HG03520 (cell line): Measurements from ENCODE around the gene KIF26B.

ENCODE experiments used
- ATAC-seq: cut with Tn5 transposase; IDR thresholded peaks from one replicate; pipeline ENCODE4 v1.9.1; 2021; ENCODE audit warnings: mild to moderate bottlenecking, moderate library complexity; ENCODE audit not compliant: unreplicated experiment

The KIF26B gene

DNA sequence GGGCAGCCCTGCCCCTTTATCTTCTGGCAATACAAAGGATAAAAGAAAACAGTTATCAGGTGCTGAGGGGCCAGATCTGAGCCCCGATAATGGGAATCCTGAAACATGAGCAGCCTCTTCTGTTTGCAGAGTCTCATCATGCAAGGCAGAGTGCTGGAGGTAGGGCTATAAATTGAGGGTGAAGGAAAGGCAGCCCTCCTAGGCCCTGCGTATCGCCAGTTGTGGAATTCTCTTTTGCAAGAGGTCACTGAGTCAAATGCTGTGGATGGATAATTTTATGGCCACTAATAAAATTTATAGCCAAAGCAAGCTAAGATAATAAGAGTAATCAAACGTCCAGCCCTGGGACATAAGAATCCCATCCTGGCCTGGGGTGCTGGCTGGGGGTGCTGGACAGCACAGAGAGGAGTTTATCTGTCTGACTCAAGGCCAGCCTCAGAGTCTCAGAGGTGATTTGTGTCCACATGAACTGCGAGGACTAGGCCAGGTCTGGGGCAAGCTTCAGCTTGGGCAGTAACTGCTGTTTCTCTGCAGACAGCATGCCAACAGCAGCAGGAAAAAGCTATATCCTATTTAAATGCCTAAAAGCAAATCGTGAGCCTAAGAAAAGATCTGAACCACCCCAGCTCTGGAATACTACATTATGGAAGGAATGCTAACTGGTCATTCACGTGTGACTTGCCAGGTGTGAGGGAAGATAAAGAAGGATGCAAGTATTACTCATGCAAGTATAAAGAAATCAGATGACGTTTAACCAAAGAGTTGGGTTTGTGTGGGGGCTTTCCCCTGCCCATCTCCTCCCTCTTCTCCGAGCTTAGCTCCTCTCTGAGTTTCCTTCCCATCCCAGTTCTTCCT lies 254.8 kb downstream of the KIF26B start:
- ATAC-seq, result no peak

DNA sequence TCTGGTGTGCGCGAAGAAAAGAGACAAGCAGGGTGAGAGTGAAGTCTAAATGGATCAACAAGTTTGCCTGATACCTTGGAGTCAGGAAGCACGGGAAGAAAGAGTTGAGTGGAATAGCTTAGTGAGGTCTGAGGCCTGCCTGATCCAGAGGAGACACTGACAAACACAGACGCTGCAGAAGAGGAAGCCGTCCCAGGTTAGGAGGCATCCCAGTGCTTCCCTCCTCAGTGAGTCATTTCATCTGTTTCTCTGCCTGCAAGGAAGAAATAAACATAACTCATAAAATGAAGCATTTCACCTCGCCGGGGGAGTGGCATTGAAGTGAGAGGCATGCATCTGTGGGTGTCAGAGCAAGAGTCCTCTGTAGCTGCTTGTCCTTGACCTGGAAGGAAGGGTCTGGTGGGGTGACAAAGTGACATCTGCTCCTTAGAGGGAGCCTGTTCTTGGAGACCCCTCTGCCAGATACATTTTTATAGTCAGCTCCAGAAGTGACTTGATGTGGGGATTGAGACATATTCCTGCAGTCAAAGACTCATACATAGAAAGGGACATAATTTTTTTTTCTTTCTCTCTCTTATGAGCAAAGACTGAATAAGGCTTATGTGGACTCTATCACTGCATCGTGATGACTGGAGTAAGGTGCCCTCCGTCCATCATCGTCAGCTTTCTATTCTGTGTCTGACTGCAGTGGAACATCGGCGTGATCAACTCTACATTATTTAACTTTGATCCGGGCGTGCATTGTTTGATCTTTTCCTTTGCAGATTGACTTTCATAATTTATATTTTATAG lies 256.7 kb downstream of the KIF26B start:
- no peak for ATAC-seq

DNA sequence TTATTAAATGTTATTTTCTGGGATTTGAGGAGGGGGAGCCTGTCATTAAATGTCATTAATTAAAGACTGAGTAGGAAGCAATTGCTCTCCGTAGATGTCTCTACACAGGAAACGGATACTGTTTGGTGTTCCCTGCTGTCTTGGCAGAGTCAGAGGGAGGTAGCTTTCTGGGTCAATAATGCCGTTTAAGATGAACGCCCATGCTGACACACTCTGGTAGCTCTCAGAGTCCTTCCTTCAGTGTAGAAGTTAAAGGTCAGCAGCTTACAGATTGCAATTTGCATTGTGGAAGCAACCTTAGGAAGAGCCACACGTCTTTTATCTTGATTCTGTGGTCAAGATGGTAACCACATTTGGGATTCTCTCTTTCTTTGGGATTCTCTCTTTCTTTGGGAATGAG lies 257.5 kb downstream of the KIF26B start:
- no peak for ATAC-seq

GRCh38 chr1:245416781-245417180 lies 262.0 kb downstream of the KIF26B start:
- no peak for ATAC-seq

- no peak for ATAC-seq
These were observed 263.3 kb downstream of the KIF26B start for GRCh38 chr1:245418077-245418476.

- ATAC-seq, result no peak
These were observed 264.7 kb downstream of the KIF26B start for GRCh38 chr1:245419461-245419978.

DNA sequence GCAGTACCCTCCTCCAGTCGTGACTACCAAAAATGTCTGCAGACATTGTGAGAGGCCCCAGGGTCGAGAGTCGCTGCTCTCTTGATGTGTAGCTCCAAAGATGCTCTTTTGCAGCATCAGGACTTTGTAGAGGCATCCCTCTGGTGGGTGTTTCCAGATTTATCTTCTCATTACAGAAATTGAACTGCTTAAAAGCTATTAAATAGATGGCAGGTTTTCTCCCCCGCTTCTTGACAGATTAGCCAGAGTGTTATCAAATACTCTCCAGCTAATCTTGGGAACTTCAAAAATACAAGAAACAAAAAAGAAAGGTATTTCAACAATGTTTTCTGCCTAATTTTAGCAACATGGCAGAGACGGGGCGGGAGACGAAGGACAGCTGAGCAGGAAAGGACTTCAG lies 265.2 kb downstream of the KIF26B start:
- ATAC-seq, result no peak

DNA sequence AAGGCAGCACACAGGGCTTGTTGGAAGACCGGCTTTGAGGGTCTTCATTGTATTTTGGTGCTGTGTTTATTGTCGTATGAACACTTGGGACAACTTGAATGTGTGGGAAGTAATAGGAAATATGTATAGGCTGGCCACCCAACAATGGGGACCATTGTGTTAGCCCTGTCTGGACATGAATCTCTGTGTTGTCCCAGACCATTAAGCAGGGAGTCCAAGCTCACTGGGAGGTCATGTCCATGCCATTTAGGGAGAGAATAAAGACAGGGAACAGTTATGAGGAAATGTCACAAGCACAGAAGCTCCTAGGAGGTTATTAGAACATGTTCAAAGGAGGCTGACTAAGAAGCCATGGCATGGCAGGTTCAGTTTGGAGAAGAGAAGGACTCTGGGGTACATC lies 266.1 kb downstream of the KIF26B start:
- ATAC-seq, result no peak

GRCh38 chr1:245428681-245429080 lies 273.9 kb downstream of the KIF26B start:
- ATAC-seq, result no peak

DNA sequence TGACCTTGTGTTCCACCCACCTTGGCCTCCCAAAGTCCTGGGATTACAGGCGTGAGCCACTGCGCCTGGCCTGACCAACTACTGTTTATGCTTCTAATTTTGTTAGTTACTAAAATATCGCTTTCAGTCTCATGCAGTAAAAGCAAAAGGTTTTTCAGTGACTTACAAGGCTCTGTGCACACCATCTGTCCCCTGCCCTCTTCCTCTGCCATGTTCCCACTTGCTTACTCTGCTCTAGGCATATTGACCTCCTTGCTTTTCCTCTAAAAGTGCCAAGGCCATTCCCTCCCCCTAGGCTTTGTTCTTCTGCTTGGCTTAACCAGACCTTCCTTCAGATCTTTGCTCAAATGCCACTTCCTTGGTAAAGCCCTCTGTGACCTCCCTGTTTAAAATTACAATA lies 276.9 kb downstream of the KIF26B start:
- no peak for ATAC-seq

- no peak for ATAC-seq
These were observed 277.6 kb downstream of the KIF26B start for GRCh38 chr1:245432228-245432875.

DNA sequence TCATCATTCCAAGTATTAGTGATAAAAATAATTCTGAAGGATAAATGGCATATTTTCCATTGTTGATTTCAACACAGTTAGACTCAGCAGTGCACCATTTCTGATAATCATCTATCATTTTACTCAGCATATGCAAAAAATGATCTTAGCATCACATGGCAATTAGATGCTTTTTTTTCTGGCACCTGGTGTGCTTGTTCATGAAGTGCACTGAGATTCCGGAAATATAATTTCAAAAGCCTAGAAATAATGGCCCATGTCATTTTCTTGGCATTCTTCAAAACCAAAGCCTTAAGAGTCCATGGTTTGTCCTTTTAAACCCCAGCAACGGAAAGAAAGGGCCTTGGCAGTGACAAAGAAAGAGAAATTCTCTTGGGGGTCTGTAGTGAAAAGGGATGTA lies 278.8 kb downstream of the KIF26B start:
- no peak for ATAC-seq

- ATAC-seq, result no peak
These were observed 279.5 kb downstream of the KIF26B start for GRCh38 chr1:245434280-245434679.

- ATAC-seq, result no peak
These were observed 281.6 kb downstream of the KIF26B start for GRCh38 chr1:245436407-245436806.

- no peak for ATAC-seq
These were observed 282.7 kb downstream of the KIF26B start for GRCh38 chr1:245437369-245438062.

GRCh38 chr1:245440922-245441321 lies 286.1 kb downstream of the KIF26B start:
- no peak for ATAC-seq

- no peak for ATAC-seq
These were observed 286.9 kb downstream of the KIF26B start for GRCh38 chr1:245441689-245442088.

DNA sequence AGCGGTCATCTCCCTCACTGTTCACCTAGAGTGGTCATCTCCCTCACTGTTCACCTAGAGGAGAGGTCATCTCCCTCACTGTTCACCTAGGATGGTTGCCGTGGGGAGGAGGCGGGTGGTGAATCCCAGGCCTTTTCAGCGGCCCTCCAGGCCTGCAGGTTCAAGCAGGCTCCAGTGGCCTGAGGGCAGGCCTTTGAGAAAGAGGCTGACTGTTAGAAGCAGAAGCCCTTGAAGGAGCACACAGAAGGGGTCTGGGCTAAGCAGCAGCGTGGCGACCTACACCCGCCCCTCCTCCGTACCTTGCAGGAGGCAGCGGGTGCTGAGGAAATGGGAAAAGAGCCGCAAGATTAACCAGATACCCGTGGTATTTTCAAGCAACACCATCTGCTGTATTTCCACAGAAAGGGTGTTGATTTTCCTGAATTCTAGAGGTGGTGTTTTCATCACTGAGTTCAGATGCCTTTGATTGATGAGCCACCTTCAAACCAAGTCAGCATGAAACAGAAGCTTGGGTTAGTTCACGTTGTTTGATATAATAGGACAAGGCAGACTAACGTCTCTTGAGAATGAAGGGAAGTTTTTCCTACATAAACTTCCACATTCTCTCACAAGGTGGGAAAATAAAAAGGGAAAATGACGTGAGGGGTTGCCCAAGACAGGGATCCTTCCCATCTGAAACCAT lies 289.5 kb downstream of the KIF26B start:
- no peak for ATAC-seq

DNA sequence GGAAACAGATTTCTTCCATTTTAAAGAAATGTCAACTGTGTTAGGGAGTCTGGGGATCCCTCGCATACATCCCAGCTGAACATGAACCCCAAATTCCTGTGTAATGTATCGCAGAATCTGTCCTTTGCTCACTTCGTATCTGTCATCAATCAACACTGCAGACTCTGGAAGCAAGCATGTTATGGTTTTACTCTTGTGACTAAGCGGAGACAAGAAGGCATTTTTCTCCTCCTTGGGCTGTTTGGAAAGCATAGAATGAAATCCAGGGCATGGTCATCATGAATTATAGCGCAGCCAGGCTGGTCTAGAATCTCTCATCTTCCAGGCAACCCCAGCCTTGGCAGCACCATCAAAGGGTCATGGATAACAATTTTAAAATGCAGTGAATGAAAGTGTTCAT lies 290.2 kb downstream of the KIF26B start:
- ATAC-seq, result no peak

DNA sequence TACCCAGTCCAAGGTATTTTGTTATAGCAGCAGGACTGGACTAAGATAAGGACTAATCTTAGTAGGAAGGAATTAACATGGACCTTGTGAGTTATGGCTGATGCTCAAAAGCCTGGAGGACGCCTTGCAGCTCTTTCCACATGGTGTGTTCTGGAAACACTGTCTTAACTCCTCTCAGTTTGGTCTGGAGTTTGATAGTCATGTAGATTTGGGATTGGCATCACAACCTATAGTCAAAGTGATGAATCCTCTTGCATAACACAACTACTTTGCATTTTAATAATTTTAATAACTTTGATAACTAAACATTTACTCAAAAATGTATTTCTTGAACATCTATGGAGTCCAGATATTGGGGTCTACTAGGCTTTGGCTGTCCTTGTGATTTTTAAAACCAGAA lies 293.7 kb downstream of the KIF26B start:
- ATAC-seq, result no peak
